T-helper 1 cell treated with Interleukin-12 subunit alpha and Interleukin-12 subunit beta and Interleukin-4 antibody, amounts not matched to agents 30 ng/mL and 1 ng/mL, for 36 hours (primary cell): ENCODE results near the gene CC2D1A. TPM values are rescaled to one million over a fixed set of nuclear protein-coding genes. Genes with fewer than 3 reads are reported as not detected.
"Not testable (repeated sequence)": the region's sequence is repeated elsewhere in the genome, so short reads cannot be mapped to it uniquely, and the experiment has no call there.

ENCODE experiments used
- intact Hi-C: fragments of 100-400 bp; cut with micrococcal nuclease; formaldehyde crosslinking; loops from one replicate; pipeline ENCODE4 v1.15.1; 2024
- total RNA-seq: library from RNA; stranded (reverse); gene quantifications from 2 replicates; pipeline ENCODE4 v1.2.3, GENCODE V29; 2022

The CC2D1A gene
- total RNA-seq, 1 donor from 2014 or later, result 36.3 TPM

GRCh38 chr19:13959962-13960862 lies 54.2 kb downstream of the CC2D1A start:
- intact Hi-C loops, result no loop called here

GRCh38 chr19:13960863-13961784 lies 55.1 kb downstream of the CC2D1A start:
- intact Hi-C loops, result no loop called here

GRCh38 chr19:13961826-13962698 lies 56.1 kb downstream of the CC2D1A start:
- intact Hi-C loops, result no loop called here

GRCh38 chr19:13962699-13963602 lies 57.0 kb downstream of the CC2D1A start:
- intact Hi-C loops, result no loop called here

- intact Hi-C loops, result no loop called here
Observed at GRCh38 chr19:13963603-13964105, 57.7 kb downstream of the CC2D1A start.

GRCh38 chr19:13964776-13965175 lies 58.8 kb downstream of the CC2D1A start:
- intact Hi-C loops, result no loop called here

GRCh38 chr19:13965377-13965896 lies 59.4 kb downstream of the CC2D1A start:
- intact Hi-C loops, result no loop called here

- intact Hi-C loops, result no loop called here
Observed at GRCh38 chr19:13965926-13966683, 60.1 kb downstream of the CC2D1A start.

- intact Hi-C loops, result no loop called here
Observed at GRCh38 chr19:13966684-13967128, 60.7 kb downstream of the CC2D1A start.

GRCh38 chr19:13967206-13967605 lies 61.2 kb downstream of the CC2D1A start:
- intact Hi-C loops, result not testable (repeated sequence)

- intact Hi-C loops, result no loop called here
Observed at GRCh38 chr19:13968383-13968935, 62.5 kb downstream of the CC2D1A start.

GRCh38 chr19:13968999-13969398 lies 63.0 kb downstream of the CC2D1A start:
- intact Hi-C loops, result no loop called here

GRCh38 chr19:13969897-13970296 lies 63.9 kb downstream of the CC2D1A start:
- intact Hi-C loops, result no loop called here

- intact Hi-C loops, result not testable (repeated sequence)
Observed at GRCh38 chr19:13971868-13972267, 65.9 kb downstream of the CC2D1A start.

GRCh38 chr19:13972368-13973155 lies 66.6 kb downstream of the CC2D1A start:
- intact Hi-C loops, result no loop called here

- intact Hi-C loops, result not testable (repeated sequence)
Observed at GRCh38 chr19:13973479-13973878, 67.5 kb downstream of the CC2D1A start.

- intact Hi-C loops, result no loop called here
Observed at GRCh38 chr19:13974073-13974472, 68.1 kb downstream of the CC2D1A start.

GRCh38 chr19:13975870-13976269 lies 69.9 kb downstream of the CC2D1A start:
- intact Hi-C loops, result no loop called here
